GM19328 (cell line): ENCODE measurements around the gene MUTYH.

ENCODE experiments used
- ATAC-seq: cut with Tn5 transposase; IDR thresholded peaks from one replicate; pipeline ENCODE4 v1.9.1; 2021; ENCODE audit warnings: mild to moderate bottlenecking, moderate library complexity; ENCODE audit not compliant: unreplicated experiment

Gene MUTYH

GRCh38 chr1:45351508-45351907 is 11.3 kb upstream of the MUTYH start:
- no peak for ATAC-seq

DNA sequence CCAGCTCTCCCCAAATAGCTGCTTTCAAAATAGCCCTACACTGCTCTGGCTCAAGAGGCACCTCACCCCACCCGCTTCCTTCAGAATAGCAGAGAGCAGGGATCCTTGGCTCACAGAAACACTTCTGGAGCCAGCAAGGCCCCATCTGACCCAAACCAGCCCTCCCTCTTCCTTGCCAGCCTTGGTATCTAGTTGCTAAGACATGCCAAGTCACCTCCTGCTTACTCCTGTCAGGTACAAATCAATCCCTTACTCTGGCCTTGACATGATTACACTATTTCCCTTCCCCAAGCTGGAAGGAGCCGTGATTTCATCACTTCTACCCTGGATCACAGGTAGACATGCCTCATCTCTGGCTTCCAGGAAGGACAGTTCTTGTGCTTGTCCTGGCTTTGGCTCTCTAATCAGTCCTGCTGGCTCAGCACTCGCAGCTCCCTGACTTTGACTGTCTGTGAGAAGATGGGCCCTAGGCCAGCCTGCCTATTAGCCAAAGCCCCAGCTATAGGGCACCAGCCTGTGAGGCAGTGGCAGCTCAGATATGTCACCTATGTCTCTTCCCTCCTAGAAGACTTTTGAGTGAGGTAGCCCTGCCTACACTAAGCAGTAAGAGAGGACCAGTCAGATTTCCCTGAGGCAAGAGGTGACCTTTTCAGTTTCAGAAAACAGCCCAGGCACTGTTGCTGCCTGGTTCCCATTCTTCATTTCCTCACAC is 8.9 kb upstream of the MUTYH start:
- ATAC-seq, result no peak

- no peak for ATAC-seq
Measured at GRCh38 chr1:45348609-45348965, 8.3 kb upstream of the MUTYH start.

GRCh38 chr1:45348020-45348419 is 7.8 kb upstream of the MUTYH start:
- no peak for ATAC-seq

DNA sequence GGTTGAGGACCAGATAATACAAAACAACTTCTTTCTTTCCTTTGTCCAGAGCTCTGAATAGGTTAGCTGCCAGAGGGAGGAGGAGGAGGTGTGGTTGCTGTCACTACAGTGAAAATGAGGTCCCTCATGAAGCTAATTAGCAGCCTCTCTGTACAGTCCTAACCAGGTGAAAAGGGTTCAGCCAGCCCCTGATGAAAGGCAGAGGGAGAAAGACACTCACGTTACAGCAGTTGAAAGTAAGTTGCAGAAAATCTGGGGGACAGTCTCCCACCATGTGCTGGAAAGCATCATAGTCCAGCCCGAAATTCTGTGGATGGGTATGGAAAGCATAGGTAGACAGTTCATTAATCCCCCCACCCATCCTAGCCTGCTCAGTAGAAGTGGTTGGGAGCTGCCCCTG is 6.2 kb upstream of the MUTYH start:
- ATAC-seq, result no peak

DNA sequence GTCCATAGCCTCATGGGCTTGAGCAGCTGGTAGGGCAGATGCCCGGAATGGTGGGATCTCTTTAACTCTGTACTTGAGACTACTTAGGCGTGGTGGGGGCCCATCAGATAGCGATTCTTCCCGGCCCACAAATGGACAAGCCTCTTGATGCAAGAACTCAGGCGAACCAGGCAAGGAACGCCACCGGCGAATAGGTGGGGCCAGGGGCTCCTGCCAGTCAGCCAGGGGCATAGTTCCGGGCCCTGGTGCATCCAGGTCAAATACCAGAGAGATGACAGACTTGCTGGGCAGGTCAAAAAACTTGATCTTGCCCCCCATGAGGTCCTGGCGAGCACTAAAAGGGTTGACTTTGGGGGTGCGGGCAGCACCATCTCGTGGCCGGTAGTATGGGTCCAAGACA is 4.8 kb upstream of the MUTYH start:
- no peak for ATAC-seq

- no peak for ATAC-seq
Measured at GRCh38 chr1:45344499-45344898, 4.3 kb upstream of the MUTYH start.

- ATAC-seq, result no peak
Measured at GRCh38 chr1:45340816-45341466, 701 bp upstream of the MUTYH start.

DNA sequence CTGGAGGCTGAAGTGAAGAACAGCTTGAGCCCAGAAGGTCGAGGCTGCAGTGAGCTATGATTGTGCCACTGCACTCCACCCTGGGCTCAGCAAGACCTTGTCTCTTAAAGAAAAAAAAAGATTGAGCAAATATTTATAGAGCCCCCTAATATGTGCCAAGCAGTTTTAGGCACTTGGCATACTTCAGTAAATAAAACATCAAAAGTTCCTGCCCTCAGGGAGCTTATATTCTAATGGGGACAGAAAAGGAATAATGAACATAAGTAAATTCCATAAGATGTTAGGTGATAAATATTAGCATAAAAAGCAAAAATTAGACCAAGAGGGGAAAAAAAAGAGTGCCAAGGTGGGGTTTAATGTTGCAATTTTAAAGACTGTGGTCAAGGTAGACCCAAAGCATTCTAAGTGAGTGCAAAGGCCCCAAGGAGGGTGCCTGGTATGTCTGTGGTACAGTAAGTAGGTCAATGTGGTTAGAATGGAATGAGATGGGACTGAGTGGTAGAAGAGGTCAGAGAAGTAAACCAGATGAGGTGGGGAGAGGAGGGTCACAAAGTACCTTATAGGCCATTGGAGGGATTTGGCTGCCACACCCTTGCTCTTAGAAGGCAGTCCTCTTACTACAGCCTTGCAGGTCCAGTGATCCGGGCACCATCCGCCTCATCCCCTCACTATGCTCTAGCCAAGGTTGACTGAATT is 2.5 kb downstream of the MUTYH start:
- ATAC-seq, result no peak

DNA sequence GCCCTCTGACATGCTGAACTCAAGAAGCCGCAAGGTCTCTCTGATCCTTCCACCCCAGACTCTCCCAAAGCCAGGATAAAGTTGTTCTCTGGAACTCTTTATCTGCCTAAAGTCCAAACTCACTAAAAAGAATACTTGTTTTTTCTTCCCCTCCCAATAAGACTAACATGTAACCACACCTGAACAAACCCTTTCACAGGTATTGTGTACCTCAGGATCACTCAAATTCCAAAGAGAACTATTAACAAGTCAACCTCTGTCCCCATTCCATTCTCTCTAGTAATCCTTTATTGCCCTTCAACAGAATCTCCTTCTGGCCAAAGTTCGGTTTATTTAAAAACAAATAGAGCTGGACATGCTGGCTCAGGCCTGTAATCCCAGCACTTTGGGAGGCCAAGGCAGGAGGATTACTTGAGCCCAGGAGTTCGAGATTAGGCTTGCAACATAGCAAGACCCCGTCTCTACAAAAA is 4.3 kb downstream of the MUTYH start:
- no peak for ATAC-seq

GRCh38 chr1:45334308-45335245 is 5.7 kb downstream of the MUTYH start:
- no peak for ATAC-seq

GRCh38 chr1:45332346-45332720 is 7.9 kb downstream of the MUTYH start:
- ATAC-seq, result no peak

GRCh38 chr1:45331436-45332345 is 8.5 kb downstream of the MUTYH start:
- no peak for ATAC-seq

GRCh38 chr1:45329445-45329844 is 10.8 kb downstream of the MUTYH start:
- no peak for ATAC-seq

DNA sequence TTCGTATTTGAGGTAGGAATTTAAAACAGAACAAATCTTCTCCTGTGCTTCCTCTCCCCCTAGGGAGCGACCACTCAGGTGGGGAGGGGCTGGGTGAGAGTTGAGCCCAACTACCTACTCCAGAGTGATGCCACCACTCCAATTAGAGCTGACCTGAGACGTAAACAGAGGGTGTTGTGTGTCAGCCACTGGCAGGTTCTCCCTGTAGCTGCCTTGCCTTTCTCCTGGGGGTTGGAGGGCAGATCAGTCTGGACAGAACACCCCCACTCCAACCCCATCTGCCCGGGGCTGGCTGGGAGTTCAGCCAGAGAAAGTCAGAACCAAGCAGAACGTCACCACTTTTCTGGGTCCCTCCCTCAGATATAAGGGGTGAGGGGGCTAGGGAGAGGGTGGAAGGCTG is 11.6 kb downstream of the MUTYH start:
- no peak for ATAC-seq

DNA sequence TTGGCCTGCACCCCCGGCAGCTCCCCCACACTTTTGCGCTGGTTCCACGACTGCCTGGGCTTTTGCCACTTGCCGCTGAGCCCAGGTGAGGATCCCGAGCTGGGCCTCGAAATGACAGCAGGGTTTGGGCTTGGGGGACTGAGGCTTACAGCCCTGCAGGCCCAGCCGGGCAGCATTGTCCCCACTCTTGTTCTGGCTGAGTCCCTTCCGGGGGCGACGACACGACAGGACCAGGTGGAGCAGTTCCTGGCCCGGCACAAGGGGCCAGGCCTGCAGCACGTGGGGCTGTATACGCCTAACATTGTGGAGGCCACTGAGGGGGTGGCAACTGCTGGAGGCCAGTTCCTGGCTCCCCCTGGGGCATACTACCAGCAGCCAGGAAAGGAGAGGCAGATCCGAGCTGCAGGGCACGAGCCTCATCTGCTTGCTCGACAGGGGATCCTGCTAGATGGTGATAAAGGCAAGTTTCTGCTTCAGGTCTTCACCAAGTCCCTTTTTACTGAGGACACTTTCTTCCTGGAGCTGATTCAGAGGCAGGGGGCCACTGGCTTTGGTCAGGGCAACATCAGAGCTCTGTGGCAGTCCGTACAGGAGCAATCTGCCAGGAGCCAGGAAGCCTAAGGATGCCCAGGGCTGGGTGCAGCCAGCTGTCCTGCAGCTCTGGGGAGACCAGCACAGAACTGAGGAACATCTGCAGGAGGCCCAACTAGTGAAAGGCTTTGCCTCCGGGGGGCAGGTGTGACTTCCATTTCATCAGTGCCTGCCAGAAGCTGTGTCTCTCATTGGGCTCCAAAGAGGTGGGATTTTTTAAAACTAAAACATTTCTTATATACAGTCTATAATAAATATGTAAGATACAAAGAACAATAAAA is 12.4 kb downstream of the MUTYH start:
- no peak for ATAC-seq

GRCh38 chr1:45326627-45327623 is 13.3 kb downstream of the MUTYH start, which contains the start of gene HPDL:
Gene HPDL, plus strand, starts transcription at chr1:45326895. Its CDS starts 254 bp downstream, at chr1:45327149.
- ATAC-seq, result no peak
